Measurements from ENCODE around the gene NAA15.
A peak's percentile ranks its signal among the peaks of the same experiment; 100 is the strongest.

The NAA15 gene

DNA sequence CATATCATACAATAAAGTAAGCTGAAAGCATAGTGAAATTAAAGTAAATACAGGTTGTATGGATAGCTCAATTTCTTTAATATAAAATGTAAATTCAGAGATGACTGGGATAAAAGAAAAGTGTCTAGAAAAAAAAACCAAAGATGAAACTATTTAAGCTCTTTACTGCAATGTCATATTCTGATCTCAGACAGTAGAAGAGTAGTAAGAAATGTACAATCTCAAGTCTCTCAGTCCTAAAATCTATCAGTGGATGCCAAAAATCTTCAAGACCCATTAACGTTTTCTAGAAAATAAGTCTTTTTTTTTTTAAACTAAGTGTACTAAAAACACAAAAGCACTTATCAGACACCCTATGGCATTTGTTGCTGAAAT is 35.1 kb upstream of the NAA15 start:
- TF ChIP-seq, protein P1, sequence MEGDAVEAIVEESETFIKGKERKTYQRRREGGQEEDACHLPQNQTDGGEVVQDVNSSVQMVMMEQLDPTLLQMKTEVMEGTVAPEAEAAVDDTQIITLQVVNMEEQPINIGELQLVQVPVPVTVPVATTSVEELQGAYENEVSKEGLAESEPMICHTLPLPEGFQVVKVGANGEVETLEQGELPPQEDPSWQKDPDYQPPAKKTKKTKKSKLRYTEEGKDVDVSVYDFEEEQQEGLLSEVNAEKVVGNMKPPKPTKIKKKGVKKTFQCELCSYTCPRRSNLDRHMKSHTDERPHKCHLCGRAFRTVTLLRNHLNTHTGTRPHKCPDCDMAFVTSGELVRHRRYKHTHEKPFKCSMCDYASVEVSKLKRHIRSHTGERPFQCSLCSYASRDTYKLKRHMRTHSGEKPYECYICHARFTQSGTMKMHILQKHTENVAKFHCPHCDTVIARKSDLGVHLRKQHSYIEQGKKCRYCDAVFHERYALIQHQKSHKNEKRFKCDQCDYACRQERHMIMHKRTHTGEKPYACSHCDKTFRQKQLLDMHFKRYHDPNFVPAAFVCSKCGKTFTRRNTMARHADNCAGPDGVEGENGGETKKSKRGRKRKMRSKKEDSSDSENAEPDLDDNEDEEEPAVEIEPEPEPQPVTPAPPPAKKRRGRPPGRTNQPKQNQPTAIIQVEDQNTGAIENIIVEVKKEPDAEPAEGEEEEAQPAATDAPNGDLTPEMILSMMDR (IDR thresholded peaks at IDR 0.05) = no peak
- Mint-ChIP-seq H3K27me3 (ENCODE audit: low read depth, poor library complexity) (peaks cover 3% of the 10 kb centered on the region), H3K4me3 (peak overlapping the region; percentile 77), H3K4me1 (peaks cover 32% of the 10 kb centered on the region), H3K27ac (no peak overlapping the region), H3K36me3 (ENCODE audit: low read depth) (no peaks in the 10 kb centered on the region), H3K9me3 (peaks cover 4% of the 10 kb centered on the region)
- DNase-seq = no peak

DNA sequence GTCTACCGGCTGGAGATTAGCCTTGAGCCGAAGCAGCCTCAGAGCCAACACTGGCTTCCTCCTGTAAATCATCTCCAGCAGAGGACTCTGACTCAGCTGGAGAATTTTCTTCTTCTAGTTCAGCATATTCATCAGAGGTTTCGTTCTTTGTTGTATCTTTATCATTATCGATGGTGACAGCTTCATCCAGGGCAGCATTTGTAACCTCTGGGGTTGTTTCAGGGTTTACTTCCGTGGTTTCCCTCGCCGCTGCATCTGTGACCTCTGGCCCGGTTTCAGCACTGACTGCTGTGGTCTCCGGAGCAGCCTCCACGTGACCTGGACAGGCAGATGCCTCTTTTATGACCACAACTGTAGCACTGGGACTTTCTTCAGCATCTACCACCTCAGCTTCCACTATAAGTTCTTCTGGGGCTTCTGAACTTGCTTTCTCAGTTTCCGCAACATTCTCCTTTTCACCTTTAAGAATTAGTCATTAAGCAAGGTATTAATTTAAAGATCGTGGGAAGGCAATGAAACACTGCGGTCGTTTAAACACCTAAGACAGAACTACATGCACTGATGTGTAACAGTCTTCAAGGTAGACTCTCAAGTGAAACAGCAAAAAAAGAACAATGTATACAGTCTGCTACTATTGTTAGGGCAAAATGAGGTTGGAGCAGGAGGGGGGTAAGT is 34.6 kb upstream of the NAA15 start:
- Mint-ChIP-seq H3K27me3 (ENCODE audit: low read depth, poor library complexity) (peaks cover 6% of the 10 kb centered on the region), H3K27ac (peak overlapping the region; percentile 17), H3K36me3 (ENCODE audit: low read depth) (no peaks in the 10 kb centered on the region), H3K4me1 (peaks cover 32% of the 10 kb centered on the region), H3K4me3 (peak overlapping the region; percentile 77), H3K9me3 (peaks cover 1% of the 10 kb centered on the region)
- DNase-seq = peak; percentile 69
- TF ChIP-seq, protein P1 (IDR thresholded peaks at IDR 0.05) = no peak

- no peaks in the 10 kb centered on the region for H3K9me3 Mint-ChIP-seq
- H3K27ac Mint-ChIP-seq = no peak overlapping the region
- H3K4me1 Mint-ChIP-seq = peaks cover 32% of the 10 kb centered on the region
- peaks cover 6% of the 10 kb centered on the region for H3K27me3 Mint-ChIP-seq (ENCODE audit: low read depth, poor library complexity)
- TF ChIP-seq, protein P1 (IDR thresholded peaks at IDR 0.05) = no peak
- DNase-seq = no peak
- H3K4me3 Mint-ChIP-seq = no peak overlapping the region
- no peaks in the 10 kb centered on the region for H3K36me3 Mint-ChIP-seq (ENCODE audit: low read depth)
Measured at GRCh38 chr4:139267301-139267700, 34.0 kb upstream of the NAA15 start.

GRCh38 chr4:139273835-139274234 is 27.5 kb upstream of the NAA15 start:
- Mint-ChIP-seq H3K27me3 (ENCODE audit: low read depth, poor library complexity) (peaks cover 42% of the 10 kb centered on the region), H3K4me1 (peaks cover 3% of the 10 kb centered on the region), H3K9me3 (no peaks in the 10 kb centered on the region), H3K27ac (no peak overlapping the region), H3K36me3 (ENCODE audit: low read depth) (no peaks in the 10 kb centered on the region), H3K4me3 (no peak overlapping the region)
- DNase-seq = no peak
- TF ChIP-seq, protein P1 (IDR thresholded peaks at IDR 0.05) = no peak

DNA sequence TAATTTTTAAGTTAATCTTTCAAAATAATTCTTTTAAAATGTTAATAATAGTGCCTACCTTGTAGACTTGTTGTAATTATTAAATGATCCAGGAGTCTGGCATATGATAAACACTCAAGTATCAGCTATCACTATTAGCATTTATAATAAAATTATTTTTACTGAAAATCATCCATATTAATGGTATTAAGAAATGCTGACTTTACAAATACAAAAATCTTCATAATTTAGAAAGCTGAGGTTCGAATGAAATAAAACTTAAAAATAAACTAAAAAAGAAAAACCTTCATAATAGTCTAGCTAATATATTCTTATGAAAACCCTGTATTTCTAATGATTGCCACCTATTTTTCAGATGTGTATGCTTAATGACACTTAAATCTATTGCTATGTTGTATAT is 26.5 kb upstream of the NAA15 start:
- H3K36me3 Mint-ChIP-seq (ENCODE audit: low read depth) = no peaks in the 10 kb centered on the region
- no peak overlapping the region for H3K4me3 Mint-ChIP-seq
- TF ChIP-seq, protein P1 (IDR thresholded peaks at IDR 0.05) = no peak
- no peak overlapping the region for H3K27ac Mint-ChIP-seq
- peaks cover 52% of the 10 kb centered on the region for H3K27me3 Mint-ChIP-seq (ENCODE audit: low read depth, poor library complexity)
- H3K4me1 Mint-ChIP-seq = peaks cover 13% of the 10 kb centered on the region
- DNase-seq = no peak
- no peaks in the 10 kb centered on the region for H3K9me3 Mint-ChIP-seq

- H3K36me3 Mint-ChIP-seq (ENCODE audit: low read depth) = no peaks in the 10 kb centered on the region
- DNase-seq = no peak
- TF ChIP-seq, protein P1 (IDR thresholded peaks at IDR 0.05) = no peak
- peaks cover 57% of the 10 kb centered on the region for H3K27me3 Mint-ChIP-seq (ENCODE audit: low read depth, poor library complexity)
- no peak overlapping the region for H3K27ac Mint-ChIP-seq
- H3K4me1 Mint-ChIP-seq = peaks cover 14% of the 10 kb centered on the region
- H3K4me3 Mint-ChIP-seq = no peak overlapping the region
- H3K9me3 Mint-ChIP-seq = no peaks in the 10 kb centered on the region
Measured at GRCh38 chr4:139275281-139275735, 26.0 kb upstream of the NAA15 start.

All from nephron progenitor cell (in vitro differentiated cells).